ELR (cell line): ENCODE measurements around the gene YEATS4.
"Not testable (repeated sequence)": the region's sequence is repeated elsewhere in the genome, so short reads cannot be mapped to it uniquely, and the experiment has no call there.

Source experiments
- DNase-seq: peaks from one replicate; pipeline ENCODE4 v3.0.0-alpha.2; 2015; ENCODE audit warnings: low read depth

YEATS4 gene

DNA sequence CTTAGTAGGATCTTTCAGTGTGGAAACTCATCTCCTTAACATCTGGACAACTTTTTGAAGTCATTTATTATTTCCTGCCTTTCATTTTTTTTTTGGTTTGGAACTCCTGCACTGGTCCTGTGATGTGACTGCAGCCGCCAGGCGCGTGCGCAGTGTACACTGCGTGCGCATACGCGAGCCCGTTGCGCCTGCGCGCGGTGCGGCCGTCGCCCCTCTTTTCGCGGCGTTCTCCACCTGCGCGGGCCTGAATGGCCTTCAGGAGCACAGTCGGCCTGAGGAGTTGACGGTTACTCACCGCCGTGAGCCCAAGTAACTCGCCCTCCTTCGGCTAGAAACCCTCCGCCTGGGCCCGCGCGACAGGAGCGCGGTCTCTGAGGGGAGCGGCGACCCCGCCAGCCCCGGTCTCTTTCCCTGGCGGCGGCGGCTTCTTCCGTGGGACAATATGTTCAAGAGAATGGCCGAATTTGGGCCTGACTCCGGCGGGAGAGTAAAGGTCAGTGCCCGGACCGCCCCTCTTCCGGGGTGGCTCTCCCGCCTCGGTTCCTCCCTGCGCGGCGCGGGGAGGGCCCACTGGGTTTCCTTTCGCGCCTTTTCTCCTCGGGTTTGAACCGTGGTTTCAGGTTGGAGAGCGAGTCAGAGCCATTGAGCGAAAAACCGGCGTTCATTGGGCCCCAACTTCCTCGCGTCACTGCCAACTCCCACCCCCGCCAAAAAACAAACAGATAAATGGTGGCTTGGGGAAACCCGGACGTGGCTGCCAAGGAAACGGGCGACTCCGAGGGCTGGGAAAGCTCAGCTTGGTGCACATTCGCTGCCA is at the start of gene YEATS4:
Gene YEATS4 (plus strand): TSS at position 213 of the 817 bp plus-strand sequence. CDS start 230 bp downstream, at position 443.
- DNase-seq: peak; percentile 95

DNA sequence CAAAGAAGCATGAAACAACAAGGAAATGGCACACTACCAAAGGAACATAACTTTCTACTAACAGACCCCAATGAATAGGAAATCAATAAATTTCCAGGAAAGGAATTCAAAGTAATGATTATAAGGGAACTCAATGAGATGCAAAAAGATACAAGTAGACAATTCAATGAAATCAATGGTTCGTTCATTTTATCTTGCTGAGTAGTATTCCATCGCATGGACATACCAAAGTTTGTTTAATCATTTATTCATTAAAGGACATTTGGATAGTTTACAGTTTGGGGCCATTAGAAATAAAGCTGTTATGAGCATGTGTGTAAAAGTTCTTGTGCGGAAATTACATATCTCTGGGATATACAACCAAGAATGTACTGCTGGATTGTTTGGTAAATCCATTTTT is 46.3 kb upstream of the YEATS4 start:
- no peak for DNase-seq

DNA sequence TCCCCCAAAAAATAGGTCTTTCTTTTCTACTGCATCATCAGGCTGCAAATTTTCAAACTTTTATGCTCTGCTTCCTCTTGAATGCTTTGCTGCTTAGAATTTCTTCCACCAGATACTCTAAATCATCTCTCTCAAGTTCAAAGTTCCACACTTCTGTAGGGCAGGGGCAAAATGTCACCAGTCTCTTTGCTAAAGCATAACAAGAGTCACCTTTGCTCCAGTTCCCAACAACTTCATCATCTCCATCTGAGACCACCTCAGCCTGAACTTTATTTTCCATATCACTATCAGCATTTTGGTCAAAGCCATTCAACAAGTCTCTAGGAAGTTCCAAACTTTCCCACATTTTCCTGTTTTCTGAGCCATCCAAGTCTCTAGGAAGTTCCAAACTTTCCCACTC is 42.8 kb upstream of the YEATS4 start:
- DNase-seq: not testable (repeated sequence)

DNA sequence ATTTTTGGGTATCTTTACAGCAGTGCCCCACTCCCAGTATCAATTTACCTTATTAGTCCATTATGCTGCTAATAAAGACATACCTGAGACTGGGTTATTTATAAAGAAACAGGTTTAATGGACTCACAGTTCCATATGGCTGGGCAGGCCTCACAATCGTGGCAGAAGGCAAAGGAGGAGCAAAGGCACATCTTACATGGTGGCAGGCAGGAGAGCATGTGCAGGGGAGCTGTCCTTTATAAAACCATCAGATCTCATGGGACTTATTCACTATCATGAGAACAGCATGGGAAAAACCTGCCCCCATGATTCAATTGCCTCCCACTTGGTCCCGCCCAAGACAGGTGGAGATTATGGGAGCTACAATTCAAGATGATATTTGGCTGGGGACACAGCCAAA is 42.3 kb upstream of the YEATS4 start:
- DNase-seq: not testable (repeated sequence)

DNA sequence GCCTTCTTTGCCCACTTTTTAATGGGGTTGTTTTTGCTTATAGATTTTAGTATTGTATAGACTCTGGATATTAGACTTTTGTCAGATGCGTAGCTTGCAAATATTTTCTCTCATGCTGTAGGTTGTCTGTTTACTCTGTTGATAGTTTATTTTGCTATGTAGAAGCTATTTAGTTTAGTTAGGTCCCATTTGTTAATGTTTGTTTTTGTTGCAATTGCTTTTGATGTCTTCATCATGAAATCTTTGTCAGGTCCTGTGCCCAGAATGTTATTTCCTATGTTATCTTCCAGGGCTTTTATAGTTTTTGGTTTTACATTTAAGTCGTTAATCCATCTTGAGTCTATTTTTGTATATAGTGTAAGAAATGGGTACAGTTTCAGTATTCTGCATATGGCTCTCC is 41.3 kb upstream of the YEATS4 start:
- DNase-seq: no peak

DNA sequence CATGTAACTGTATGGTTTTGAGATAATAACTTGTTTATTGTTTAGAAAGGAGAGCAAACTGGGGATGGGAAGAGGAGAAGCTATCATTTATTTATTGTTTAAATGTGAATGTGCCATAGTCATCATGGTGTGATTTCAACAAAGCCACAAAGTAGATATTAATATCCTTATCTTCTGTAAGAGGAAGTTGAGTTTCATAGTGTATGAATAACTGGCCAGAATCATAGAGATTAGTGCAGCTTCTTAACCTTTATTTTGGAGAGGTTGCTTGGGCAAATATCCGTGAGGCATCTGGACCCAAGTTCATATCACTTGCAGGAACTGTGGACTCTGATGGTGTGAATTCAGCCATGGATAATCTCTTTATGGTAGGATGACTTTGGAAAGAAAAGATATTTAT is 38.2 kb upstream of the YEATS4 start:
- no peak for DNase-seq

DNA sequence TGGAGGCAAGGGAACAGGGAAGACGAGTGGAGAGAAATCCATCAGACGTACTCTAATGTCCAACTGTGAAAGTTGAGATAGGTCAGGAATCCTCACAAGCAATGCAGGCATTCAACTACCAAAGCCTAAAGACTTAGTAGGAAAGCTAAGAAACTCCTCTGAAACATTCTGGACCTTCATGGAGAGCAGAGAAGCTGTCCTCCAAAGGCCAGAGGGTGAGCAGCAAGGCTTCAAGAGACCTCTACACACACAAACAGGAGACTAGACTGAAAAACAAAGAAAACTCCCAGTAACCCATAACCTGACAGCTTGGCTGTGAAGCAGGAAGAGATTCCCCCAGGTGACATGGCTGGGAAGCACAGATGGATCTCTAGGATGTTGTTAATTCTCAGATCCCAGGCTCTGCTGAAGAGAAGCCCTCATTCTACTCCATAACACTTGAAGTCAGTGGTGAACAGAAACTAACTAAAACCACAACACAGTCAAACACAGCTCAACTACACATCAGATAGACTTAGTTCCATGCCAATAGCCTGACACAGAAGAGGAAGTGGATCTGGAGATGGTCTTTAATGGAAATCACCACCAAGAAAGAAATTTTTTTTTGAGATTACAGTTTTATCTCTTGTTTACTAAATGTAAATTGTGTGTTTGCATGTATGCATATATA is 34.6 kb upstream of the YEATS4 start:
- no peak for DNase-seq

DNA sequence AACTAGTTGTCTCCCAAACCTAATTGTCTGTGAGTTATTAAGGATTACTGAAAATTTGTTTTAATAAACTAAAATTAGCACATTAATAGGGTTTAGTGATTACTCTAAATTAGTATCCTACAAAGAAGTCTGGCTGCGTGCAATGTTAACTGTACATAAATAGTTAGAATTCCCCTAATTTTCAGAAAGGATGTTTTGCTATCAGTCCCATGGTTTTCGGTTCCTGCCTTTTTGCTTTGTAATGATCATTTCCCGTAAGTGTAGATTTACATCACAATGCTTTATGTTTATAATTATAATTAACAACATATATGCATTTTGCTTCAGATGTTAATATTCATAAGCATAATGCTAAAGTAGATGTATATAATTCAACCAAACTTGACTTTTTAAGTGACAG is 31.1 kb upstream of the YEATS4 start:
- no peak for DNase-seq

DNA sequence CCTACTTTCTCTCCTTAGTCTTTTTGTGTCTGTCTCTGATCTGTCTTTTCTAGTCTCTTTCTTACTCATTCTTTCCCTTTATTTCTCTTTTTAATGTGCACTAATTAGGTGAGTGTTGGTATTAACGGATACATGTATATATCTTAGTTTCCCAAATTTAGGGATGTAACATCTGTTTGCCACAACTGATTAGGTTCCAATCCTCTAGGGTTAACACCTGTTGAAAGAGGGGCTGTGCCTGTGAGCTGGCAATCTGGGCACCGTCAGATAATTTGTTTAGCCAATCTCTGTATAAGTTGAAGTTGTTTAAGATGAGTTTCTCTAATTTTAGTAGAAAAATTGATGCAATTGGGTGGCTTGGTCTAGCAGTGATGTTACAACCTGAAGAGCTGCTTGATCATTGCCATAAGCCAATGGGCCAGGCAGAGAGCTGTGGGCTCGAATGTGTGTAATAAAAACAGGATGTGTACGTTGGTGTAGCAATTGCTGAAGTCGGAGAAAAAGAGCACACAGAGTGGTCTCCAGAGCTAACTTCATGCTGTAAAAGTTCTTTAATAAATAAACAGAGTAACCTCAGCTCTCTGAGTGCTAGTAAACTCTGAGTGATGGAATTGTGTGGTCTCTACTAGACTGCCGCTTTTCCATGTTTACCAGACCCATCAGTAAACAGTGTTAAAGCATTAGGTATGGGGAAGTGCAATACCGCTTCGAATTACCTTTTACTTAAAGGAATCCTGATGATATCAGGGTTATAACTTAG is 29.7 kb upstream of the YEATS4 start:
- no peak for DNase-seq

DNA sequence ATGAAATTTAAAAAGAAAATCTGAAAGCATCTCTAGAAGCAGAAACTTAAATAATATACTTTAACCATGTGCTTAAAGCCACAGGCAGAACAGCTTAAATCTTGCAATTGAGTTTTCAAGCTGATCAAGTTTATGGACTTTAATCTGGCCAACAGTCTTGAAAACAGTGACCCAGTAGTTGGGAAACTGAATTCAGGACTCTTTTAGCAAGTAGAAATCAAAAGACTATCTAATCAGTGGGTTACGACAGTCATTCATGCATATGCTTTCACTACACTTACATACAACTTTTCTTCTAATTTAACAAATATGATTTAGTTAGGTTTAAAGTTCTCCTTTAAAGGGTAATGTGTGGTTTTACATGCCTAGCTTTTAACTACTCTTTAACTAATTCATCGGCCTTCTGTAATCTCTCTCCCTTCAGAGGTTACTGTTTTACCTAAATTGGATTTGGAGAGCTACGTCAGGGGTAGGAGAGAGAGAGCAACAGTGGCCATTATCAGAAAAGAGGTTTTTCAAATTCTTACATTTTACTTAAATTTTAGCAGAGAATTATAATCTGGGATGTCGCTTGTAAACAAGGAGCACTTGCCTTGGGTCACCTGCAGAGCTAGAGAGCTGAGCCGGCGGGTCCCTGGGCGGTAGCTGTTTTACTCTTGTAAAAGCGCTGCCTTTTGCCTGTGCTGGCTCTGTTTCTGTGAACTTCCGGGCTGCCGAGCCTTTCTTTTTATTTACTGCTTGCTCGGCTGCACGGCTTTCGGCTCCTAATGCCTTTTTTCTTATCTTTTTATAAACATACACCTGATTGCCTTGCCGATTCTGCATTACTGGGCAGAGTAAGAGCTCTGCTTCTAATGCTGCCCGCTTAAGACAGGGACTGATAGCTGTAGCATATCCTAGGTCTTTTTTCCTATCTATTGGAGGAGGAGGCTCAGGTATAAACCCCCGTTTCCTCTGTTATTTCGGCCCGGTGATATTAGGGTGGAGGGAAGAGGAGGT is 28.8 kb upstream of the YEATS4 start:
- peak; percentile 45 for DNase-seq

DNA sequence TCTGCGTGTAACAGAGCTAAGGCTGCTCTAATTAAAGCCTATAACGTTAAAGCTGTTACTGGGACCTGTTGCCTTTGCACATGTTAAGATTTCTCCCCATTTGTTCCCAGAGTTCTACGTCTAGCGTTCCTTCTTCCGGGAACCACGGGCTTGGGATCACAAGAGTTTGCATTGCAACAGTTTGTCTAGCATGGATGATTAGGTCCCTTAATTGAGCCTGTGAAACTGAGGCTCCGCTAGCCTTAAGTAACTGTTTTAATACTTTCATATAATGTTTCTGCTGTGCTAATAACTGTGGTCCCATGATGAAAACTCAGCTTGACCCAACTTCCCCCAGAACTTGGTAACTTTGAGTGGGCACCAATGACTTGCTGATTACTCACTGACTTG is 28.0 kb upstream of the YEATS4 start:
- DNase-seq: no peak

DNA sequence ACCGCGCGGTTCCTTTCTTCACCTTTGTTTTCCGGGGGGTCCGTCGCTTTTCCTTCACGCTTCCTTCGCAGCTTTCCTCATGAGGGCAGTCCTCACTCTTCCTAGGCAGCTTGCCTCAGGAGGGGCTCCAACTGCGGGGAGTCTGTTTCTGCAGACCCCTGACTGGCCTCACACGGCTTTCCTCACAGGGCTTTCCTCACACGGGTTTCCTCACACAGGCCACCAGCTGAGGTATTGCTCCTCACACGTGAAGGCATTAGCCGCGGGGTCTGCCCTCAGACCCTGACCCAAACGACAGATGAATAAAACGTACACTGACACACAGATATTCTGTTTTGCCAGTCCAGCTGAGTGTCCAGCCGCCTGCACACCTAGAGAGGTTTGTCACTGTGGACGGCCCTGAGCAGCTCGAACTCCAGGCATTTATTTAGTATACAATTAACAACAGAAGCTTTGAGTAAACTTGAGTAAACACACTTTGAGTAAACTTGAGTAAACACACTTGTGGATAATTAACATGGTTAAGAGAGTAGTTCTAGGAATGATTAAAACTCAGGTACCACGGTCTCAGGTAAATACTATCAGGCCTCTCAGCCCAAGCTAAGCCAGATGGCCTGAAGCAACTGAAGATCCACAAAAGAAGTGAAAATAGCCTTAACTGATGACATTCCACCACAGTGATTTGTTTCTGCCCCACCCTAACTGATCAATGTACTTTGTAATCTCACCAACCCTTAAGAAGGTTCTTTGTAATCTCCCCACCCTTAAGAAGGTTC is 27.4 kb upstream of the YEATS4 start:
- DNase-seq: no peak

DNA sequence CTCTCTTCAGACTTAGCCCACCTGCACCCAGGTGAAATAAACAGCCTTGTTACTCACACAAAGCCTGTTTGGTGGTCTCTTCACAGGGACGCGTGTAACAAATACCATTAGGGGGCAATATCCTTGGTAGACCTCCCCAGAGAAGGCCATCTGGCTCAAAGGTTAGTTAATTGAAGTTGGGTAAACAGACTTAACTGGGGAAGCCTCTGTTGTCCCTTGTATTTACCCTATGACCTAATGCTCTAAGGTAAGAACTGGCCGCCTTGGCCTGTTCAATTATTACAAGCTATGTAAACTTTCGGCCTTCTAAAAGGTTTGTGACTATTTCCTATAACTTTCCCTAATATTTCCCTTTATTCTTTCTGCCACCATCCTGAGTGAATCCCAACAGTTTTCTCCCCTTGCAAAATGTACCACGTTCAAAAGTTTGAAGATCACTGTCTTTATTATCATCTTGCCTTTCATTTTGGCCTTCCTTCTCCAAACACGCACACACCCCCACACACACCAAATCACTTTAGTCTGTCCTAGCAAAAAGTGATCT is 26.7 kb upstream of the YEATS4 start:
- DNase-seq: no peak

DNA sequence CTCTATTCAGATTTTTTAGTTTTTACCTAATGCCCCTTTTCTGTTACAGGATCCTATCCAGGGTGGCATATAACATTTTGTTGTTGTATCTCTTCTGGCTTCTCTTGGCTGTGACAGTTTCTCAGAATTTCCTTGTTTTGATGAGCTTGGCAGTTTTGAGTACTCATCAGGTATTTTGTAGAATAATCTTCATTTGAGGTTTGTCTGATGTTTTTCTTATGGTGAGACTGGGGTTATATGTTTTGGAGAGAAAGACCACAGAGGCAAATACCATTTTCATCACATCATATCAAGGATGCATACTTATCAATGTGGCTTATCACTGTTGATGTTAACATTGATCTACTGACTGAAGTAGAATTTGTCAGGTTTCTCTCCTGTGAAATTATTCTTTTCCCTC is 25.4 kb upstream of the YEATS4 start:
- DNase-seq: no peak

DNA sequence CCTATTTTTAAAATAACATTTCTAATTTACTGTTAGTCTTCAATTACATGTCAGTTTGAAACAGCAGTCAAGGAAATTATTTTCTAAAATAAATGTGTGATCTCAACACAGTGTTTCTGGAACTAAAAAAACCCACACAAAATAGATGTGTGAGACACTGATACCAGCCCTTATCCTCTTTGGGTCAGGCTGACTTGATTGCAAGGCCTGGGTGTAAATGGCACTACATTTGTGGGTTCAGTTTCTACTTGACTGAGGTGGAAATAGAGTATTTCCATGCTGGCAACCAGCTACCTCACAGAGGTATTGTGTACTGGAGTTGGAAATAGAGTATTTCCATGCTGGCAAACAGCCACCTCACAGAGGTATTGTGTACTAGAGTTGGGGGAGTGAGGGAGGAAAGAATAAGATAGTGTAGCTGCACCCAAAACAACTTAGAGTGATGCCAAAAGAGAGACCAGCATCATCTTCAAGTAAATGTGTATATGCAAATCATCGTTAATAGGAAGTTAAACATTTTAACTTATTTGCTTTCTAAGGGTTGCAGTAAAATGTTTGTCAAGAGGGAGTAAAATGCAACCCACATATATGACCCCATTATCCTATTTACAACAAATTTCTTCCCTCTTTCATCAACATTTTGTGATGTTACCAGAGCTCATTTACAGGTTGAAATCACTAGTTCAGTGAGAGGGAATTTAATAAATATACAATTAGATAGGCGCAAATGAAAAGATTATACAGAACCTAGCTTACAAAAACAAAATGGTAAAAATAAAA is 22.0 kb upstream of the YEATS4 start:
- no peak for DNase-seq

DNA sequence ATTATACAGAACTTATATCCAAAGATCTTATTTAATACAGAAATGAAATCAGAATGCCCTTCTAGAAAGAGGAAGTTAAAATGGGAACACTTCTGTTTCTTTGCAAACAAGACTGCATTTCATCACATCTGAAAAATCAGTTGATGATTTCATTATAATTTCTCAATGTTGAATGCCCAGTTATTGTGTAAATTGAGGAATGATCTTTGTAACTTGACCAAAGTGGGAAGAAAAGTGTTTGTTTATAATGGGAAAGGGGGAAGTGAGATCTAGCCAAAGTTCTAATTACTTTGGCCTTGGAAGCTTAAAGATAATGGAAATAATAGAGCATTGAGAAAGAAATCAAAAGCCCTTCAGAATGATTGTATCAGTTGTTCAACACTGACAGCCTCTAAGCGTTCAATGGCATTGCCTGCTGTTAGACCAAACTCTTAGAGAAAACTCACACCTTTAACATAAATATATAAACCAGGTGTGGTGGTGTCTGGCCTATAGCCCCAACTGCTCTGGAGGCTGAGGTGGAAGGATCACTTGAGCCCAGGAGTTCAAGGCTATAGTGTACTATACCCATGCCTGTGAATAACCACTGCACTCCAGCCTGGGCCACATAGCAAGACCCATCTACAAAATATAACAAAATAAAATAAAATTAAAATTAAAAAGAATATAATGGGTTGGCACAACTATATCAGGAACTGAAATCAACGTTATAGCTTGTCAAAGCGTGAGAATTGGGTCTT is 21.3 kb upstream of the YEATS4 start:
- DNase-seq: no peak

DNA sequence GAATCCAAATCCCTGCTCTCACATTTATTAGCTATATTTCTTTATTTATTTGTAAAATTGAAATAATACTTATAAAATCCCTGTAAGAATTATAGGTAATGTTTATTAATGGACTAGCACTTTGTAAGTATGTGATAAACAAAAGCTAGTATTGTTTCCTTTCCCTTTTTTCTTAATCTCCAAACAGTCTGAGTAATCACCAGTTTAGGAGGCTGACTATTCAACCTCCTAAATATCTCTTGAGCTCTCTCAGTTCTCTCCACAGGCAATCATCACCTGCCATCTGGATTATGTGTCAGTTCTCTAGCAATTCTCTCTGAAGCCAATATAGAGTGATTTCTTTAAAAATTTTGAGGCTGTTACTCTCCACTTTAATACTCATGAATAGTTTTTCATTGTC is 20.6 kb upstream of the YEATS4 start:
- DNase-seq: no peak

DNA sequence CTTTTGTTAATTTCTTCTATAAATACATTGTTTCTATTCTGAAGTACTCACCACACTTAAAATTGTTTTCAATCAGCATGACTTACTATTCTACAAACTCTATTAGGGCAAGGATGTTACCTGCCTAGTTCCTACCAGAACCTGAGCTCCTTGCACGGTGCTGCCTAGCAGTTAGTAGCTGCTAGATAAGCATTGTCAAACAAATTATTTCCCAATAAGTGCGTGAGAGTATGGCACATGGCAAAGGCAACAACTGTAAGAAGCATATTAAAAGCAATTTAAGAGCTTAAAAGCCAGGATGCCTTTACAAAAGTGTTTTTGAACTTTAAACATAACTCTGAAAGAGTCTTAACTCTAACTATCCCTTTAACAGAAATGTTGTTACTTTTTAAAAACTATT is 19.5 kb upstream of the YEATS4 start:
- no peak for DNase-seq

DNA sequence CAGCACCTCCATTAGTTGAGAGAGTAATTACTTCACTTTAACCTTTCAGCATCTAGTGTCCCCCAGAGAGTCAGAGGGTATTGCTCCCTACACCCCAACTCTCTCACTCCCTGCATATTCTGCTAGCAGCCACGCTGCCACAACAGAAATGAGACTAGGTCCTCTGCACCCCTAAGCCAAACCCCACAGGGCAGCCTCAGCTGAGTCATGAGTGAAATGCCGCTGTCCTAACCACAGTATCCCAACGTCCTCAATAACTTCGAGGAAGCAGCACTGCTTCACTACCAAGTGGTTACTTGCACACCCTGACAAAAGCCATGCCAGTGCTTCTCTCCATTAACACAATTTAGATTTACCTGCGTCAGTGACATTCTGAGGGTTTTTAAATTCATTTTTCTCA is 18.2 kb upstream of the YEATS4 start:
- DNase-seq: peak; percentile 65
